GM18909 (cell line): ENCODE data around the gene IL21R.
A peak's percentile ranks its signal among the peaks of the same experiment; 100 is the strongest.
"Not testable (repeated sequence)": the region's sequence is repeated elsewhere in the genome, so short reads cannot be mapped to it uniquely, and the experiment has no call there.

Experiments used
- ATAC-seq: cut with Tn5 transposase; IDR thresholded peaks from one replicate; pipeline ENCODE4 v1.9.1; 2021; ENCODE audit warnings: mild to moderate bottlenecking; ENCODE audit not compliant: unreplicated experiment, poor library complexity

Gene IL21R

DNA sequence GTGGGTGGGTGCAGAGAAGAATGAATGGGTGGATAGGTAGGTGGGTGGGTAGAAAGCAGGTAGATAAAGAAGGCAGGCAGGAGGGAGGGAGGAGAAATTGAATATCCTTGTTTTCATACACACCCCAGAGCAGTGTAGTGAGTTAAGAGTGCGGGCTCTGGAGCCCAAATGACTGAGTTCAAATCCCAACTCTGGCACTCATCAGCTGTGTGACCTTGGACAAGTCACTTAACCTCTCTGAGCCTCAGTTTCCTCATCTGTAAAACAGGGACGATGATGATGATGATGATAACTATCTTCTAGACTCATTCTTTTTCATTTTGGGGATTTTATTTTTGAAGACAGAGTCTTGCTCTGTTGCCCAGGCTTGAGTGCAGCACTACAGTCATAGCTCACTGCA lies 2.0 kb upstream of the IL21R start:
- no peak for ATAC-seq

DNA sequence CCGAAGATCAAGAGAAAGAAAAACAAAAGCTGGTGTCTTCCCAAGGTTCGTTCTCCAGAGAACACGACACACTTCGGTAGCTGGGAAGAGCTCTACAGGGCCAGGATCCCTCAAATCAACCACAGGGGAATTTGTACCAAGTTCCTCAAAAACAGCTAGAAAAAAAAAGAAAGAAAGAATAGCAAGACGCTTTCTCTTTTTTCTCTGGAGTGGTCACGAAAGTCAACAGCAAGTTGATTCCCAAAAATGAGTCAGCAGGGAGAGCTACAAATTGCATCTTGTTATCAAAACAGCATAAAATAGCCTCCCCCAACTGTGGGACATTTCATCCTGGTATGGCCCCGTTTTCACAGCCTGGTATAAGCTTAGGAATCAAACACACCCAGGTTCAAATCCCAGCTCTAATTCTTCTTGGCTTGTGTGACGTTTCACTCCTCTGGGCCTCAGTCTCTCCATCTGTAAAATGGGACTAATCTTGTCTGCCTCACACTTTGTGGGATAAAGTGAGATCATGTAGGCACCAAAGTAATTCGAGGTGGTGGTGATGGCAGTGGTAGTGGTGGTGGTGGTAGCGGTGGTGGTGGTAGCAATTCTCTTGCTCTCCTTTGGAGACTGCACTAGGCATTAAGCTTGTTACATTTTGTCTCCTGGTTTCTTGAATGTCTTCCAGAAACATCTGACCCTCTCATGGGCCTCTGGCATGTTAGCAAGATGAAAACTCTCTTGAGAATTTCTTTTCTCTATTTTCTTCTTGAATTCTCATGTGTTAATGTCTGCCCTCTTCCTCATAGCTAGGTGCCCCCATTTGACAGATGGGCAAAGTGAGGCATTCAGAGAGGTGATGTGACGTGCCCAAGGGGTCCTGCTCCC lies 988 bp upstream of the IL21R start:
- ATAC-seq: no peak

DNA sequence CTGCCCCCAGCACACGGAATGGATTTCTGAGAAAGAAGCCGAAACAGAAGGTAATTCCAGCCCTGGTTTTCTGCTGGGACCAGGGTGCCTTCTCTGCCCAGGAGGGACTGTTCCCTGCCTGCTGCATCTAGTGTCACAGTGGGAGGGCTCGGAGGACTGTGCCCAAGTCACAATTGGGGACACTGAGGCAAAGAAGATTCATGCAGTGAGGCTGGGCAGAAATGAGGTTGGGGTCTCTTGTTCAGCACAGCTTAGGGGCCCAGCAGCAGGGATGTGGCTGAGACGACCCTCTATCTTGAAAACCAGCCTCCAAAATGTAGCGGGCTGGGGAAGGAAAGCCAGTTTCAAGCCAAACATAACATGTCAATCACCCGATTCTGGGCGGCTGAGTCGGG lies 592 bp downstream of the IL21R start:
- ATAC-seq: no peak

DNA sequence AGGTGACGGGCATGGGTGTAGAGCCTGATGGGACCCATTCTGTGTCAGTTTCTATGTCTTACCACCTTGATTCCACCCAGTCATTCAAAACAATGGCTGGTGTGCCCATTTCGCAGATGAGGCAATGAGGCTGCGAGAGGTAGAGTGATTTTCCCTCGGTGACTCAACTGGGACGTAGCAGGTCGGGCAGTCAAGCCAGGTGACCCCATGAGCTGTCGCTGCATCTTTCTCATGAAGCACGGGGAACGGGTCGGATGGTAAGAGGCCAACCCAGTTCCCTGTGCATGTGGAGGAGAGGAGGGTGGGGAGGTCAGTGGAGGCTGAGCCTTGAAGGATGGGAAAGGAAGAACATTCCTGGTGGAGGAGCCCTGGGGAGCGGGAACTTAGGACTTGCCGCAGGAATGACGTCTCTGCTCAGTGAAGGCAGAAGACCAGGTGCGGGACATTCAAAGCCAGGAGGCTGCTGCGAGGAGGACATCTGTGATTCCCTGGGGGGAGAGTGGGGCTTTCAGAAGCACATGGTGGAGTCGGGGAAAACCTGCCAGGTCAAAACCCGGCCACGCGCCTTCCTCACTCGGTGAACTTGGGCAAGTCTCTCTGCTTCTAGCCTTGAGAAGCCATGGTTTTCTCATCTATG lies 1.1 kb downstream of the IL21R start:
- no peak for ATAC-seq

DNA sequence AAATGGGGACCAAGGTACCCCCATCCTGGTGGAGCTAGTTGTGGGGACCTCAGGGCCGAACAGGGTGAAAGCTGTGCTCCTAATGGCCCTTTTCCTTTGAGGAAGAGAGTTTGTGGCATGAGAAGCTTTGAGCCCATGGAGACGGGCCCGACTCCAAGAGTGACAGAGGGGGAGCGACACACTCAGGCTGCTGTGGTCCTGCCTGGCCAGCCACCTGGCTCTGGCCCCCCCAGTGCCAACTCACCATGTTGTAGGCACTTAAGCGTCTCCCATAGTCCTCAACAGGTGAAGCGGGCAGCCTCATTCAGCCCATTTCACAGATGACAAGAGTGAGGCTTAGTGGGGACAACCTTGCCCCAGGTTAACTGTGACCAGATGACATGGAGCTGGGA lies 1.6 kb downstream of the IL21R start:
- ATAC-seq: no peak

DNA sequence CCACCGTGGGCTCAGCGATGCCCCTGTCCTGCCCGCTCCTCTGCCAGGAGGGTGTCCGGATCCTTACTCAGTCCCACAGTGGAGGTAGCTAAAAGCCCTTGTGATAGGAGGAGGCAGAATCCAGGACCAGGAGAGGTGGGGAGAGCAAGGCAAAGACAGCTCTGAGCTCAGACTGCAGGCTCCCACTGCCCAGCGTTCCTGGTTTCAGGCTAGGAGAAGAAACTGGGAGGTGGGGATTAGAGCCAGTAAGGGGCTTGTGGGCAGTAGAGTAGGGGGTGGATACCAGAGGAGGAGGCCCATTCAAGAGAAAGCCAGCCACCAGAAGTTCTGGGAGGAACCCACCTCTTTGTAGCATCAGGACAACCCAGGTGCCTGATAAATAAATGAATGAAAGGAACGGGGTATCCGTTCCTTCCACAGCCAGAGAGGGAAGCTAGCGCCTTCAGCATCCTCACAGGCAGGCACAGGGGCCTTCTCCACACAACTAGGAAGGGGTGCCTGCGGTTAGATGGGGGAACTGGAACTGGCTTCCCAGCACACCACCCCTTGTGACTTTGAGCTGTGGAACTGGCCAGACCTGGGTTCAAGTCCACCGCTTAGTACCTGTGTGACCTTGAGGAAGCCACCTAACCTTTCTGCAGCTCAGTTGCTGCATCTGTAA lies 2.3 kb downstream of the IL21R start:
- ATAC-seq: no peak

DNA sequence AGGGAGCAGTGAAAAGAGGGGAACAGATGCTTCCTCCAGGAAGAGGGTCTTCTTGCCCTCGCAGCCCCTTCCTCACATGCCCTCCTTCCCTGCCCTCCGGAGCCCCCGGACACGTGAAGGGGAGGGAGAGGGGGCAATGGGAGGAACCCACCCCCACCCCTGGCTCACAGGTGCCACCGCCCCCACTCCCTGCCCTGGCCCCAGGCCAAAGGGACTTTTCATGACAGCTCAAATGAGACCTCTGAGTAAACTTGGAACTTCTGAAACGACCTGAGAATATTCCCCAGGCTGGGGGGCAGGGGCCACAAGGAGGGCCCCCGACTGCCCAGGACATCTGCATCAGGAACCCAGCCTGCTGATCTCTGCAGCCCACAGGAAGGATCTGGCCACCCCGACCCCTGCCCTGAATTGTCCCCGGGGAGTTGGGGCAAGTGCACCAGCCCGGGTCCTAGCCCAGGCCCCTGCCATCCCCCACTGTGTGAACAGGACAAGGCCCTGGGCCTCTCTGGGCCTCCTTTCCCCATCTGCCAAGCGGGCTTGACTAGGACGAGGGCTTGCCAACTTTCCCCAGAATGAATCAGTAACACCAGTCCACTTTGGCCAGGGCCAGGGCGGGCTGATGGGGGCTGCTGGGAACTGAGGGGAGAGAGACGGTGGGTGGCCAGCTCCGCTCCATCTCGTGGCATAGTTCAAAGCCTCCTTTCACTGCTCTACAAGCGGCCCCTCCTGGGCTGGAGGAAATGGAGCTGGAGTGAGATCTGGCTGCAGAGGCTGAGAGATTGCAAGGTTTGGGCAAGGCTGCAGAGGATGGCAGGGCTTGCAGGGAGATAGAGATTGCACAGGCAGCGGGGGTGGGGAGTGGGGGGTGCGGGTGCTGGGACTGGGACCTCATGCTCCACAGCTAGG lies 3.8 kb downstream of the IL21R start:
- no peak for ATAC-seq

DNA sequence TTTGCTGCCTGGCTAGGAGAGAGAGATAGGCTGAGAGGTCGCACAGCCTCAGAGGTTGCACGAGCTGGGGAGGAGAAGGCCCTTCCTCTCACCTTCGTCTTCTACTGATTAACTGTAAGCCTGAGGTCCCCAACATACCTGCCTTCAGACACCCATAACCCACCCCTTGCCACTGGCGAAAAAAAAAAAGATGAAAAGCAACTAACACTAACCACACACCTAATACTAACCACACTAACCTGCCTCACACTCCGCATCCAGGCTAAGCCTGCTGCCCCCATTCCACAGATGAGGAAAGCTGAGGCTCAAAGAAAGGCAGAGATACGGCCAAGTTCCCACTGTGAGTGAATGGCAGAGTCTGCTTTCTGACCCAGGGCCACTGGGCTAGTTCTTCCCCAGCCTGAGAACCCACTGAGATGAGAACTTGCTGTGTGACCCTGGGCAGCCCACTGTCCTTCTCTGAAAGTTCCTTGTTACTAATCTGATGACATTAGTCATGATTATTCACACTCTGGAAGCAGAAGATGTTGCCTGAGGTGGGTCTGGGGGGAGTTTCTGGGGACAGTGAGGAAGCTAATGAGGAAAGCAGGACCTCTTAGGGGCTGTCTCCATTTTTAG lies 4.6 kb downstream of the IL21R start:
- no peak for ATAC-seq

DNA sequence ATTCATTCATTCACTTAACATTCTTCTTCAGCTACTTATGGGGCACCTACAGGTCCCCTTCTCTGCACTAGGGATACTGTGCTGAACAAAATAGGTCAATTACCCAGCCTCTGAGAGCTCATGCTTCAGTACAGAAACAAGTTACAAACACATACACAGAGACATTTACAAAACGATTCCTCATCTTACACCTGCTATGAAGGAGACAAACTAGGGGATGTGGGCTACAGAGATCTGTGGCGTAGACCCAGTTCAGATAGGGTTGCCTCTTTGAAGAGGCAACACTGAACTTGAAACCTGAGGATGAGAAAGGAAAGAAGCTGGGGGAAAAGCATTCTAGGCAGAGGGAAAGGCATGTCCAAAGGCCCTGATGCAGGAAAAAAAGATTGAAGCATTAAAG lies 5.2 kb downstream of the IL21R start:
- ATAC-seq: no peak

DNA sequence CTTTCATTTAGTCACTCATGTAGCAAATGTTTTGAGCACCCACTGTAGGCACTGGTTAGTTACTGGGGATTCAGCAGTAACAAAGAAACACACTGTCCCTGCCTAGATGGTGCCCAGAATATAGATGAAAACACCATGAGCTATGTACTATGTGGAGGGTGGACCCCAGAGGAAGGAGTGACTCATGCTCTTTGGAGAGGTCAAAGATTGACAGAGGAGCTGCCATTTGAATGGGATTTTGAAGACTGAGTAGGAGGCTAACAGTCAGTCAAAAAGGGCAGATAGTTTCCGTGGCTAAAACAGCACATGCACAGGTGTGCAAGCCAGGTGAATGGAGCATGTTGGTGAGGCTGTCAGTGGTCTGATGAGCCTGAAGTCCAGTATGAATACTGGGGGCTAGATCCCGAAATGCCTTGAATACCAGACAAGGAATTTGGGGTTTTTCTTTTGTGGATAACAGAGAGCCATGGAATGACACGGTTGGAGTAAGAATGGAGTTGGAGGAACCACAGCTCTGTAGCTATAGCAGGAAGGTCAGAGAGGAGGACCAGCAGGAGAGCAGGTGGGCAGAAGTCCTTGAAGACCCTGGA lies 6.1 kb downstream of the IL21R start:
- ATAC-seq: peak; percentile 52

DNA sequence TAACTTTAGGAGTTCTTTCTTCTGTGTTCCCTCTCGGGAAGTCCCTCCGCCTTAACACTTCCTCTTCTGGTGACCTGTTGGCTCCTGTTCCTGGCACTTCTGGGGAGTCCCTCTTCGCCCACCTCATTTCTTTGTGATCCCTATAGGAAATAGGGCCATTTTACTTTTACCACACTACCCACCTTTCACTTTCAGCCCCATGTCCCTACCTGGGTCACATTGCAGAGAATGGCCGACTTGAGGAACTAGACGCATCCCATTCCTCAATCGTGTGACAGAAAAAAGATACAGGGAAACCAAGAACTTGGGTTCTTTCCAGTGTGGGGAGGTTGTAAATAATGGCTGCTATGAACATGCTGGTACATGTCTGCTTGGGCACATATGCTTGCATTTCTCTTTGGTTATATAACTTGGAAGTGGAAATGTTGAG lies 6.6 kb downstream of the IL21R start:
- peak; percentile 6 for ATAC-seq

DNA sequence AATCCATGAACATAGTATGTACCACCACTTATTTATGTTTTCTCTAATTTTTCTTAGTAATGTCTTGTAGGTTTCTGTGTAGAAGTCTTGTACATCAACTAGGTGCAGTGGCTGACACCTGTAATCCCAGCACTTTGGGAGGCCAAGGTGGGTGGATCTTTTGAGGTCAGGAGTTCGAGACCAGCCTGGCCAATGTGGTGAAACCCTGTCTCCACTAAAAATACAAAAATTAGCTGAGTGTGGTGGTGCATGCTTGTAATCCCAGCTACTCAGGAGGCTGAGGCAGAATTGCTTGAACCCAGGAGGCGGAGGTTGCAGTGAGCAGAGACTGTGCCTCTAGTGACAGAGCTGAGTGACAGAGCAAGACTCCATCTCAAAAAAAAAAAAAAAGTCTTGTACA lies 8.0 kb downstream of the IL21R start:
- not testable (repeated sequence) for ATAC-seq

DNA sequence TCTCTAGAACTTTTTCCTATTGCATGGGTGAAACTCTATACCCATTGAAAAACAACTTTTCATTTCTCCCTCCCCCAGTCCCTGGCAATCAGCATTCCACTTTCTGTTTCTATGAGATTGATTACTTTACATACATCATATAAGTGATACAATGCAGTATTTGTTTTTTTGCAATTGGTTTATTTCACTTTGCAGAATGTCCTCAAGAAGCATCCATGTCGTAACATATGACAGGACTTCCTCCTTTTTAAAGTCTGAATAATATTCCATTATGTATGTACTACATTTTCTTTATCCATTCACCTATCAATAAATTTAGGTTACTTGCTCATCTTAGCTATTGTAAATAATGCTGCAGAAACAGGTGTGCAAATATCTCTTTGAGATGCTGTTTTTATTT lies 8.8 kb downstream of the IL21R start:
- no peak for ATAC-seq

DNA sequence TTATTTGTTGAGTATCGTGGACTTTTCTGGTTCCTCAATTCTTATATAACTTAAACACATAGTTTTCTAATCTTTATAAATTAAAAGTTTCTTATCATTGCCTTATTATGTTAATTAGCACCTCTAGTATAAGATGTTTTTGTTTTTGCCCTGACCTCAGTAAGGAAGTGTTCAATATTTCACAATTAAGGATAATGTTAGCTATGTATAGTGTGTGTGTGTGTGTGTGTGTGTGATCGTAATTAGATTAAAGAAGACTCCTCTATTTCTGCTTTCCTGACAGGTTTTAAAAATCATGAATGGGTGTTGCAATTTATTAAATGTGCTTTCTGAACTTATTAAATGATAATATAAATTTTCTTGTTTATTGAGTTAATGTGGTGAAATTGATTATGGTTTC lies 12.0 kb downstream of the IL21R start:
- no peak for ATAC-seq

DNA sequence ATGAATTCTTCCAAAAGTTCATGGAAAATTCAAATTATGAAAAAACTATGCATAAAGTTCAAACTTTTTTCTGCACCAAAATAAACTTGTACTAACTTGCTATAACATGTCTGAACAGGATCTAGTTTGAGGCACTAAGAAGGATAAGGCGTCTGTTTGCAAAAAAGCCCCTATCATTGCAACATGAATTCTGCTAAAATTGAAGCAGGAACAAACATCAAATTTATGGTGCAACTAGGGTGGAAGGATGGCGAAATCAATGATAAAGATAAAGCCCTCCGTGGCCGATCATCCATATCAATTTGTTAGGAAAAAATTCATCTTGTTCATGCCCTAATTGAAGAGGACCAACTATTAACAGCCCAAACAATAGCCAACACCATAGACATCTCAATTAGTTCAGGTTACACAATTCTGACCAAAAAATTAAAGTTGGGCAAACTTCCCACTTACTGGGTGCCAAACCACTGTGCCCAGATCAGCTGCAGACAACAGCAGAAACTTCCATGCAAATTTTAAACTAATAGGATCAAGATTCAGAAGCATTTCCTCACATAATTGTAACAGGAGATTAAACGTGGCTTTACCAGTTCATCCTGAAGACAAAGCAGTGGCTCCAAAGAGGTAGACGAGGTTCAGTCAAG lies 12.9 kb downstream of the IL21R start:
- no peak for ATAC-seq

DNA sequence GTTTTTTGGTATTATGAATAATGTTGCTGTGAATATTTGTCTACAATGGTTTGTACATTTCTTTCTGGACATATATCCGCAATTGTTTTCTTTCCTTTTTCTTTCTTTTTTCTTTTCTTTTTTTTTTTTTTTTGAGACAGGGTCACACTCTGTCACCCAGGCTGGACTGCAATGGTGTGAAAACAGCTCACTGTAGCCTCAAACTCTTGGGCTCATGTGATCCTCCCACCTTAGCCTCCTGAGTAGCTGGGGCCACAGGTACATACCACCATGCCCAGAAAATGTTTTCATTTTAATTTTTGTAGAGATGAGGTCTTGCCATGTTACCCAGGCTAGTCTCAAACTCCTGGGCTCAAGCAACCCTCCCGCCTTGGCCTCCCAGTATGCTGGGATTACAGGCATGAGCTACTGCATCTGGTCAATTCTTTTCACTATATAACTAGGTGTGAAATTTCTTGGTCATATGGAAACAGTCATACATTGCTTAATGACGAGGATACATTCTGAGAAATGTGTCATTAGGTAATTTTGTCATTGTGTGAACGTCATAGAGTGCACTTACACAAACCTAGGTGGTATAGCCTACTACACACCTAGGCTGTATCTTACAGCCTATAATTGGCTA lies 15.2 kb downstream of the IL21R start:
- no peak for ATAC-seq

DNA sequence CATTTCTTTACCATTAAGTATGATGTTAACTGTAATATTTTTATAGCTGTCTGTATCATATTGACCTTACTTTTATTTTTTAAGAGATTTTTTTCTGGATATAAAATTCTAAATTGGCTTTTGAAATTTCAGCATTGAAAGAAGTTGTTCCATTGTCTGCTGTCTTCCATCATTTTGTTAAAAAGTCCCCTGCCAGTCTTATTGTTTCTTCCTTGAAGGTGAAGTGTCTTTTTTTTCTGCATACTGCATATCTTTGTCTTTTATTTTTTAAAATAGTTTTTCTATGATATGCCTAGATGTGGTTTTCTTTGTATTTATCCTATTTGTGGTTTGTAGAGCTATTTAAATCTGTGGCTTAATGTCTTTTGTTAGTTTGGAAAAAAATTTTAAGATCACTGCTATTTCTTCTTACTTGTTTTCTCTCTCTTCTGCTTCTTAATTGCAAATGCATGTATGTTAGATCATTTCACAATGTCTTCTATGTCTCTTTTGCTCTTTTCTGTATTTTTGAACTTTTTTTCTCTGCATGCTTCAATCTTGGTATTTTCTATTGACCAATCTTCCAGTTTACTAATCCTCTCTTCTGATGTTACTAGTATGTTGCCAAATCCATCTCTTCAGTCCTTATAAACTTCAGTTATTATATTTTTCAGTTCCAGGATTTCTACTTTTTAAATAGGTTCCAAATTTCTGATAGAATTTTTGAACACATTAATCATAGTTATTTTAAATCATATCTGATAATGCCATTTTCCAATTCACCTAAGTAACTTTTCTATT lies 20.2 kb downstream of the IL21R start:
- no peak for ATAC-seq
